OCI-LY3 (cell line): ENCODE measurements around the gene UNC5C.

ENCODE experiments used
- H2AFZ ChIP-seq: fragments of 200-600, 300-600 bp; shearing (Covaris generic); 2 replicates; pipeline ENCODE4 v1.6.0; 2014; ENCODE audit warnings: antibody characterized with exemption, low read depth, low read length
- H3K27ac ChIP-seq: fragments of 200-600, 300-600 bp; sonication (generic); 2 replicates; pipeline ENCODE4 v1.5.1; 2014; ENCODE audit warnings: mild to moderate bottlenecking, low read length, moderate library complexity, mixed read lengths
- H3K27me3 ChIP-seq: fragments of 200-600, 300-600 bp; sonication (generic); 2 replicates; pipeline ENCODE4 v1.6.1; 2014; ENCODE audit warnings: low read depth, low read length, mixed read lengths
- H3K36me3 ChIP-seq: fragments of 200-600, 300-600 bp; sonication (generic); replicated peaks from 2 replicates; pipeline ENCODE3; 2014; ENCODE audit warnings: low read depth, low read length, mixed read lengths
- H3K4me1 ChIP-seq: fragments of 300-600, 200-600 bp; sonication (generic); 2 replicates; pipeline ENCODE4 v1.6.1; 2014; ENCODE audit warnings: low read length, mixed read lengths
- H3K4me2 ChIP-seq: fragments of 200-600, 300-600 bp; sonication (generic); 2 replicates; pipeline ENCODE4 v1.6.1; 2014; ENCODE audit warnings: low read length, mixed read lengths
- H3K4me3 ChIP-seq: fragments of 300-600, 200-600 bp; sonication (generic); 2 replicates; pipeline ENCODE4 v1.5.1; 2014; ENCODE audit warnings: antibody characterized with exemption, mild to moderate bottlenecking, low read length, moderate library complexity
- H3K79me2 ChIP-seq: fragments of 300-600, 200-600 bp; shearing (Covaris generic); 2 replicates; pipeline ENCODE4 v1.6.1; 2014; ENCODE audit warnings: mild to moderate bottlenecking, low read length, mixed read lengths
- H3K9ac ChIP-seq: fragments of 300-600, 200-600 bp; shearing (Covaris generic); 2 replicates; pipeline ENCODE4 v1.6.0; 2014; ENCODE audit warnings: mild to moderate bottlenecking, low read length, moderate library complexity
- H3K9me3 ChIP-seq: fragments of 200-600, 300-600 bp; shearing (Covaris generic); 2 replicates; pipeline ENCODE4 v1.6.1; 2014; ENCODE audit warnings: low read length, mixed read lengths; ENCODE audit not compliant: insufficient read depth
- H4K20me1 ChIP-seq: fragments of 200-600, 300-600 bp; sonication (generic); 2 replicates; pipeline ENCODE4 v1.6.1; 2016; ENCODE audit warnings: low read length, mixed read lengths; ENCODE audit not compliant: insufficient read depth
- EZH2phosphoT487 ChIP-seq: fragments of 200-600 bp; shearing (Covaris generic); IDR thresholded peaks from 2 replicates; pipeline ENCODE4 v1.6.1; 2018; ENCODE audit warnings: antibody characterized with exemption, mixed run types, low read depth
- TF ChIP-seq, protein P1 (sequence below): fragments of 200-600, 300-600 bp; sonication (generic); IDR thresholded peaks from 2 replicates; pipeline ENCODE4 v1.5.1; 2014; ENCODE audit warnings: antibody characterized with exemption, low read length, low read depth

Gene UNC5C

DNA sequence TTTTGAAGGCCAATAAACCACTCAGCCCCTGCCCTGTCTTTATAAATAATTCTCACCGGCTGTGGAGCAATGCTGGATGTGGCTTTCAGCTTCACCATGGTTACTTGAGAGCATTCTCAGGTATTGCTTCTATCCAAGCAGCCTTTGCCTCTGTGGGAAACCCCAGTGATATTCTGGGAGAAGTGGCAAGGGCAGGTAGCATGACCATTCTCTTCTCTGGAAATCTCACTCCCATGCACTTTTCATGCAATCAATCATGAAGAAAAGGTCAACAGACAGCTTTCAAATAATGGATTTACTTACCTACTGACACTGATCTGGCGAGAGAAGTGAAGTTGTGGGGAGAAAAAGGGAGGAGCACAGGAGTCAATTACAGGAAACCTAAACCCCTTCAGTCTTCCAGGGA is 49.5 kb downstream of the UNC5C start:
- Histone ChIP-seq H3K4me2 (no peak overlapping the region), H3K27ac (no peak overlapping the region)
- no peak for TF ChIP-seq EZH2phosphoT487
- TF ChIP-seq, protein P1, sequence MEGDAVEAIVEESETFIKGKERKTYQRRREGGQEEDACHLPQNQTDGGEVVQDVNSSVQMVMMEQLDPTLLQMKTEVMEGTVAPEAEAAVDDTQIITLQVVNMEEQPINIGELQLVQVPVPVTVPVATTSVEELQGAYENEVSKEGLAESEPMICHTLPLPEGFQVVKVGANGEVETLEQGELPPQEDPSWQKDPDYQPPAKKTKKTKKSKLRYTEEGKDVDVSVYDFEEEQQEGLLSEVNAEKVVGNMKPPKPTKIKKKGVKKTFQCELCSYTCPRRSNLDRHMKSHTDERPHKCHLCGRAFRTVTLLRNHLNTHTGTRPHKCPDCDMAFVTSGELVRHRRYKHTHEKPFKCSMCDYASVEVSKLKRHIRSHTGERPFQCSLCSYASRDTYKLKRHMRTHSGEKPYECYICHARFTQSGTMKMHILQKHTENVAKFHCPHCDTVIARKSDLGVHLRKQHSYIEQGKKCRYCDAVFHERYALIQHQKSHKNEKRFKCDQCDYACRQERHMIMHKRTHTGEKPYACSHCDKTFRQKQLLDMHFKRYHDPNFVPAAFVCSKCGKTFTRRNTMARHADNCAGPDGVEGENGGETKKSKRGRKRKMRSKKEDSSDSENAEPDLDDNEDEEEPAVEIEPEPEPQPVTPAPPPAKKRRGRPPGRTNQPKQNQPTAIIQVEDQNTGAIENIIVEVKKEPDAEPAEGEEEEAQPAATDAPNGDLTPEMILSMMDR: no peak

DNA sequence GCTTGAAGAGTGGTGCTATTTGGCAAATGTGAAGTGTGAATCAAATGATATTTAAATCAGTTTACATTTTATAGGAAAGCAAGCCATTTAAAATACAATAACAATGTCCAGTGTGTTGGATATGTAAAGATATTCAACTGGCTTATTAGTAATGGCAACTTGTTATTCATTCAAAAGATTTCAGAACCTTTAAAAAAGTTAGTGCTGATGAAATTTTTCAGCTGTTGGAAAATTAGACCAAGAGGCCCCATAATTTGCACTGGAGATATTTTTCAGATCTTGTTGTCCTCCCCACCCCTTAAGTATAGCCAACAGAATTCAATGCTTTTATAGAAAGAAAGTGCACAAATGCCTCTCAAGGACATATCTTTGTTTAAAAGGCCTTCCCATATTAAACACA is 54.6 kb downstream of the UNC5C start:
- TF ChIP-seq EZH2phosphoT487: no peak
- TF ChIP-seq, protein P1: no peak
- Histone ChIP-seq H2AFZ (no peak overlapping the region), H3K9me3 (no peaks in the 10 kb centered on the region), H3K36me3 (no peaks in the 10 kb centered on the region), H3K4me1 (no peaks in the 10 kb centered on the region), H3K9ac (no peak overlapping the region), H3K27ac (no peak overlapping the region), H3K4me3 (no peak overlapping the region), H4K20me1 (no peaks in the 10 kb centered on the region), H3K27me3 (no peaks in the 10 kb centered on the region), H3K4me2 (no peak overlapping the region), H3K79me2 (no peaks in the 10 kb centered on the region)

More for the DNA sequence above, 49.5 kb downstream of the UNC5C start:
- no peaks in the 10 kb centered on the region for H3K27me3 ChIP-seq
- H3K4me1 ChIP-seq: no peaks in the 10 kb centered on the region
- no peak overlapping the region for H3K9ac ChIP-seq
- no peak overlapping the region for H2AFZ ChIP-seq
- no peaks in the 10 kb centered on the region for H3K9me3 ChIP-seq
- no peaks in the 10 kb centered on the region for H4K20me1 ChIP-seq
- no peaks in the 10 kb centered on the region for H3K36me3 ChIP-seq
- no peak overlapping the region for H3K4me3 ChIP-seq
- H3K79me2 ChIP-seq: no peaks in the 10 kb centered on the region

DNA sequence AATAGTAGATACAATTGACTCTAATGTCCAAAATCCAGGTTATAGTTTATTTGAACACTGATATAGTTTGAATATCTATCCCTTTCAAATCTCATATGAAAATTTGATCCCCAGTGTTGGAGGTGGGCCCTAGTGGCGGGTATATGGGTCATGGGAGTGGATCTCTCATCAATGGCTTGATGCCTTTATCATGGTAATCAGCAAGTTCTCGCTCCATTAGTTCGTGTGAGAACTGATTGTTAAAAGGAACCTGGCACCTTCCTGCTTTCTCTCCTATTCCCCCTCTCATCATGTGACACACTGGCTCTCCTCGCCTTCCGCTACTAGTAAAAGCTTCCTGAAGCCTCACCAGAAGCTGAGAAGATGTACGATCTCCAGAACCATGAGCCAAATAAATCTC is 70.1 kb downstream of the UNC5C start:
- no peaks in the 10 kb centered on the region for H3K27me3 ChIP-seq
- no peak overlapping the region for H3K27ac ChIP-seq
- no peaks in the 10 kb centered on the region for H3K9me3 ChIP-seq
- H3K9ac ChIP-seq: no peak overlapping the region
- H3K4me2 ChIP-seq: no peak overlapping the region
- H2AFZ ChIP-seq: no peak overlapping the region
- H3K4me1 ChIP-seq: no peaks in the 10 kb centered on the region
- TF ChIP-seq, protein P1: no peak
- no peak for TF ChIP-seq EZH2phosphoT487
- no peak overlapping the region for H3K4me3 ChIP-seq
- H3K79me2 ChIP-seq: no peaks in the 10 kb centered on the region
- no peaks in the 10 kb centered on the region for H3K36me3 ChIP-seq
- H4K20me1 ChIP-seq: no peaks in the 10 kb centered on the region

DNA sequence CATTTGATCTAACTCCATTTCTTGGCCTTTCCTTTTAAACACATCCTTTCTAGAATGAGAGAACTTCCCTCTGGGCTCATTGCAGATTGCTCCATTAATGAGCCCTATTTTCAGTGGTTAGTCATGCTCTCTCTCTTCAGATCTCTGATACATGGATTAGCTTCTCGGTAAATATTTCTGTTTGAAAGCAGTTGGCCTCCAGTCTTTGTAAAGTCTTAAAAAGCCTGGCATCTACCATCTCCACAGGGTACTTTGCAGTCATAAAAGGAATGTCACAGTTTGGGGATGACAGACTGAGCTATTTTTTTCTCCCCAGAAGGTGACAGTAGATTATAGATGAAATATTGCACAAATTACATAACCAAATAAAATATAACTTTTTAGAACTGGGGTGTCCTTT is 72.7 kb downstream of the UNC5C start:
- no peak for TF ChIP-seq EZH2phosphoT487
- TF ChIP-seq, protein P1: no peak
- no peaks in the 10 kb centered on the region for H3K36me3 ChIP-seq
- H2AFZ ChIP-seq: no peak overlapping the region
- H3K4me1 ChIP-seq: peaks cover 10% of the 10 kb centered on the region
- H3K27ac ChIP-seq: no peak overlapping the region
- no peaks in the 10 kb centered on the region for H3K27me3 ChIP-seq
- H4K20me1 ChIP-seq: no peaks in the 10 kb centered on the region
- H3K4me2 ChIP-seq: no peak overlapping the region
- no peaks in the 10 kb centered on the region for H3K79me2 ChIP-seq
- no peak overlapping the region for H3K4me3 ChIP-seq
- H3K9ac ChIP-seq: no peak overlapping the region
- no peaks in the 10 kb centered on the region for H3K9me3 ChIP-seq
